Neural cell (in vitro differentiated cells): ENCODE data around the gene ZNF385D. TPM values are rescaled to one million over a fixed set of nuclear protein-coding genes. Genes with fewer than 3 reads are reported as not detected.
A peak's percentile ranks its signal among the peaks of the same experiment; 100 is the strongest.

Experiments
- H2AFZ ChIP-seq: fragments of 200-600, 300-800 bp; sonication (generic), shearing (Covaris generic); 2 replicates; pipeline ENCODE4 v1.6.0; 2014; ENCODE audit warnings: low read depth, mild to moderate bottlenecking, antibody characterized with exemption, low read length, moderate library complexity
- H3F3A ChIP-seq: fragments of 200-600 bp; shearing (Covaris generic); 2 replicates; pipeline ENCODE4 v1.6.1; 2016; ENCODE audit warnings: mild to moderate bottlenecking, moderate library complexity, mixed read lengths, antibody characterized with exemption, low read length; ENCODE audit not compliant: insufficient read depth, poor library complexity, severe bottlenecking
- H3K27ac ChIP-seq: fragments of 200-600, 300-800 bp; sonication (generic), shearing (Covaris generic); 2 replicates; pipeline ENCODE4 v1.5.1; 2014; ENCODE audit warnings: mild to moderate bottlenecking, low read length, moderate library complexity
- H3K27me3 ChIP-seq: fragments of 300-800, 200-600 bp; sonication (generic), shearing (Covaris generic); 2 replicates; pipeline ENCODE4 v1.6.0; 2014; ENCODE audit warnings: mild to moderate bottlenecking, low read depth, low read length, moderate library complexity; ENCODE audit not compliant: insufficient read depth
- H3K36me3 ChIP-seq: fragments of 300-800, 200-600 bp; sonication (generic), shearing (Covaris generic); 2 replicates; pipeline ENCODE4 v1.5.1; 2014; ENCODE audit warnings: mild to moderate bottlenecking, antibody characterized with exemption, low read length, moderate library complexity; ENCODE audit not compliant: insufficient read depth
- H3K4me2 ChIP-seq: fragments of 300-800, 200-600 bp; sonication (generic), shearing (Covaris generic); 2 replicates; pipeline ENCODE4 v1.6.0; 2014; ENCODE audit warnings: mild to moderate bottlenecking, low read length
- H3K4me3 ChIP-seq: fragments of 300-800, 200-600 bp; sonication (generic), shearing (Covaris generic); 2 replicates; pipeline ENCODE4 v1.5.1; 2014; ENCODE audit warnings: mild to moderate bottlenecking, low read length, moderate library complexity
- H3K79me2 ChIP-seq: fragments of 200-600 bp; shearing (Covaris generic); replicated peaks from 2 replicates; pipeline ENCODE4 v1.6.0; 2014; ENCODE audit warnings: mild to moderate bottlenecking, low read length, moderate library complexity; ENCODE audit not compliant: insufficient read depth
- H3K9ac ChIP-seq: fragments of 300-800, 200-600 bp; sonication (generic), shearing (Covaris generic); 2 replicates; pipeline ENCODE4 v1.6.1; 2016; ENCODE audit warnings: mild to moderate bottlenecking, low read length, mixed read lengths
- H3K9me2 ChIP-seq: fragments of 200-600 bp; shearing (Covaris generic); 2 replicates; pipeline ENCODE4 v1.6.1; 2016; ENCODE audit warnings: mild to moderate bottlenecking, low read length, mixed read lengths; ENCODE audit not compliant: insufficient read depth
- H3K9me3 ChIP-seq: fragments of 200-600, 300-800 bp; sonication (generic), shearing (Covaris generic); 2 replicates; pipeline ENCODE4 v1.6.1; 2016; ENCODE audit warnings: mild to moderate bottlenecking, mixed run types, low read length, moderate library complexity, mixed read lengths
- H4K20me1 ChIP-seq: fragments of 200-600 bp; shearing (Covaris generic); 2 replicates; pipeline ENCODE4 v1.6.1; 2016; ENCODE audit warnings: mild to moderate bottlenecking, mixed run types; ENCODE audit not compliant: insufficient read depth
- CTCF ChIP-seq: fragments of 450-650 bp; IDR thresholded peaks from 2 replicates; pipeline ENCODE4 v1.5.1; 2014; ENCODE audit warnings: antibody characterized with exemption, mild to moderate bottlenecking, moderate library complexity; ENCODE audit not compliant: poor library complexity, severe bottlenecking
- EP300 ChIP-seq: fragments of 450-650 bp; conservative IDR thresholded peaks from 2 replicates; pipeline ENCODE4 v1.6.1; 2014; ENCODE audit warnings: antibody characterized with exemption, mild to moderate bottlenecking, moderate library complexity; ENCODE audit not compliant: poor library complexity, severe bottlenecking
- EZH2 ChIP-seq: fragments of 200-600, 300-800 bp; shearing (Covaris generic), sonication (generic); IDR thresholded peaks from 2 replicates; pipeline ENCODE4 v1.6.1; 2014; ENCODE audit warnings: antibody characterized with exemption, low read length, borderline replicate concordance, mild to moderate bottlenecking; ENCODE audit not compliant: insufficient read depth, poor library complexity, severe bottlenecking
- MXI1 ChIP-seq: fragments of 450-650 bp; conservative IDR thresholded peaks from 2 replicates; pipeline ENCODE4 v1.6.1; 2014; ENCODE audit warnings: antibody characterized with exemption, mild to moderate bottlenecking; ENCODE audit not compliant: poor library complexity, severe bottlenecking
- POLR2AphosphoS5 ChIP-seq: IDR thresholded peaks from 2 replicates; pipeline ENCODE4 v1.6.1; 2012
- RAD21 ChIP-seq: fragments of 450-650 bp; conservative IDR thresholded peaks from 2 replicates; pipeline ENCODE4 v1.6.1; 2014; ENCODE audit warnings: antibody characterized with exemption, mild to moderate bottlenecking, moderate library complexity
- REST ChIP-seq: IDR thresholded peaks from 2 replicates; pipeline ENCODE4 v1.6.1; 2012; ENCODE audit warnings: borderline replicate concordance
- SMC3 ChIP-seq: fragments of 450-650 bp; conservative IDR thresholded peaks from 2 replicates; pipeline ENCODE4 v1.6.1; 2014; ENCODE audit warnings: antibody characterized with exemption, mild to moderate bottlenecking, moderate library complexity; ENCODE audit not compliant: poor library complexity
- TAF1 ChIP-seq: IDR thresholded peaks from 2 replicates; pipeline ENCODE4 v1.6.1; 2012; ENCODE audit warnings: low read depth
- polyA plus RNA-seq: library from polyadenylated mRNA; depleted of rRNA; stranded (reverse); fragments of >200 nt; gene quantifications from 2 replicates; pipeline ENCODE4 v1.2.3, GENCODE V29; 2014

The ZNF385D gene
- polyA plus RNA-seq, 1 donor from 2014 or later, result 3.4 TPM

GRCh38 chr3:21792176-21792575, 41.2 kb upstream of the ZNF385D start:
- H3K27me3 ChIP-seq, result no peaks in the 10 kb centered on the region
- H3K36me3 ChIP-seq, result no peaks in the 10 kb centered on the region
- H3K9me3 ChIP-seq, result no peaks in the 10 kb centered on the region
- TF ChIP-seq SMC3 (no peak), MXI1 (no peak), EP300 (no peak), RAD21 (no peak), TAF1 (no peak), EZH2 (no peak), CTCF (no peak), POLR2AphosphoS5 (no peak), REST (no peak)
- H4K20me1 ChIP-seq, result no peaks in the 10 kb centered on the region
- no peaks in the 10 kb centered on the region for H3K9me2 ChIP-seq
- H3K4me3 ChIP-seq, result no peak overlapping the region
- H3K4me2 ChIP-seq, result no peak overlapping the region
- H3K79me2 ChIP-seq, result no peaks in the 10 kb centered on the region
- no peaks in the 10 kb centered on the region for H3F3A ChIP-seq
- H2AFZ ChIP-seq, result no peak overlapping the region
- no peak overlapping the region for H3K27ac ChIP-seq
- H3K9ac ChIP-seq, result no peak overlapping the region

- Histone ChIP-seq H3K79me2 (no peaks in the 10 kb centered on the region), H3F3A (no peaks in the 10 kb centered on the region), H3K9ac (no peak overlapping the region), H3K36me3 (no peaks in the 10 kb centered on the region), H4K20me1 (no peaks in the 10 kb centered on the region), H3K9me3 (no peaks in the 10 kb centered on the region), H3K4me2 (no peak overlapping the region), H3K4me3 (no peak overlapping the region), H3K27me3 (no peaks in the 10 kb centered on the region), H2AFZ (no peak overlapping the region), H3K9me2 (no peaks in the 10 kb centered on the region), H3K27ac (peak overlapping the region; percentile 82)
- TF ChIP-seq POLR2AphosphoS5 (no peak), EP300 (no peak), MXI1 (no peak), RAD21 (no peak), TAF1 (no peak), REST (no peak), CTCF (no peak), SMC3 (no peak), EZH2 (no peak)
Observed at GRCh38 chr3:21791356-21791755, 40.3 kb upstream of the ZNF385D start.
